HG03571 (cell line): ENCODE results near the gene GPX1.
A peak's percentile ranks its signal among the peaks of the same experiment; 100 is the strongest.
"Not testable (repeated sequence)": the region's sequence is repeated elsewhere in the genome, so short reads cannot be mapped to it uniquely, and the experiment has no call there.

Source experiments
- ATAC-seq: cut with Tn5 transposase; IDR thresholded peaks from one replicate; pipeline ENCODE4 v1.9.1; 2021; ENCODE audit not compliant: unreplicated experiment

The GPX1 gene

GRCh38 chr3:49358217-49358883 is at the start of gene GPX1:
Gene GPX1, minus strand, starts transcription at chr3:49358353. Its CDS starts 75 bp downstream, at chr3:49358278.
- peak; percentile 86 for ATAC-seq

GRCh38 chr3:49406571-49407565 is 48.7 kb upstream of the GPX1 start:
- no peak for ATAC-seq

- ATAC-seq: not testable (repeated sequence)
These were observed 47.4 kb upstream of the GPX1 start for GRCh38 chr3:49405570-49405969.

- ATAC-seq: no peak
These were observed 45.7 kb upstream of the GPX1 start for GRCh38 chr3:49403891-49404290.

- no peak for ATAC-seq
These were observed 43.6 kb upstream of the GPX1 start for GRCh38 chr3:49401766-49402165.

- ATAC-seq: no peak
These were observed 41.3 kb upstream of the GPX1 start for GRCh38 chr3:49399461-49399860.

- no peak for ATAC-seq
These were observed 39.3 kb upstream of the GPX1 start for GRCh38 chr3:49397470-49397869.

- not testable (repeated sequence) for ATAC-seq
These were observed 33.2 kb upstream of the GPX1 start for GRCh38 chr3:49391310-49391709.

GRCh38 chr3:49389297-49389696 is 31.1 kb upstream of the GPX1 start:
- no peak for ATAC-seq

GRCh38 chr3:49388289-49388820 is 30.2 kb upstream of the GPX1 start:
- ATAC-seq: no peak

GRCh38 chr3:49387721-49388120 is 29.6 kb upstream of the GPX1 start:
- no peak for ATAC-seq

- no peak for ATAC-seq
These were observed 28.1 kb upstream of the GPX1 start for GRCh38 chr3:49386056-49386756.

GRCh38 chr3:49385617-49386016 is 27.5 kb upstream of the GPX1 start:
- ATAC-seq: no peak

- ATAC-seq: no peak
These were observed 25.2 kb upstream of the GPX1 start for GRCh38 chr3:49383387-49383786.

- ATAC-seq: no peak
These were observed 20.2 kb upstream of the GPX1 start for GRCh38 chr3:49378249-49378895.

- ATAC-seq: peak; percentile 49
These were observed 19.3 kb upstream of the GPX1 start for GRCh38 chr3:49377483-49377882.

- no peak for ATAC-seq
These were observed 13.8 kb upstream of the GPX1 start for GRCh38 chr3:49371946-49372345.

GRCh38 chr3:49370585-49371290 is 12.6 kb upstream of the GPX1 start:
- no peak for ATAC-seq

GRCh38 chr3:49362561-49362960 is 4.4 kb upstream of the GPX1 start:
- ATAC-seq: no peak

- ATAC-seq: no peak
These were observed 1.5 kb upstream of the GPX1 start for GRCh38 chr3:49359623-49360022.
